ENCODE measurements around the gene TRIM14.

GRCh38 chr9:98057138-98057799 is 61.8 kb downstream of the TRIM14 start:
- TF ChIP-seq CTCF (IDR thresholded peaks at IDR 0.05) = no peak
- no peak for TF ChIP-seq POLR2AphosphoS5 (IDR thresholded peaks at IDR 0.05)
- no peak for TF ChIP-seq POLR2A (IDR thresholded peaks at IDR 0.05)

All from breast epithelium (tissue), 3 donors.